Stimulated activated CD4-positive, alpha-beta T cell treated with anti-CD3 and anti-CD28 coated beads, Interleukin-4, amount 100 ng/mL, for 48 hours (primary cell): ENCODE results near the gene ANKAR.
"Not testable (repeated sequence)": the region's sequence is repeated elsewhere in the genome, so short reads cannot be mapped to it uniquely, and the experiment has no call there.

Experiments used
- DNase-seq, 2 donors: peaks; one replicate each; pipeline ENCODE4 v3.0.0-alpha.2; 2020; ENCODE audit warnings: low read depth in 2 of 2

The ANKAR gene

GRCh38 chr2:189658306-189659212, 15.9 kb upstream of the ANKAR start:
- DNase-seq: peak in 1 of 2 donors; percentile 21

GRCh38 chr2:189659734-189660133, 14.7 kb upstream of the ANKAR start:
- no peak for DNase-seq

GRCh38 chr2:189660803-189661147, 13.7 kb upstream of the ANKAR start:
- DNase-seq: no peak

- peak; percentile 95 to 97 for DNase-seq
Measured at GRCh38 chr2:189661148-189661956, 13.1 kb upstream of the ANKAR start, which contains the start of gene ASNSD1. TSS of gene ASNSD1 (plus strand) at chr2:189661459. CDS start at chr2:189666133, 4,674 bp downstream.

GRCh38 chr2:189661957-189662321, 12.5 kb upstream of the ANKAR start:
- DNase-seq: no peak

GRCh38 chr2:189662669-189663226, 11.7 kb upstream of the ANKAR start:
- no peak for DNase-seq

GRCh38 chr2:189663319-189663718, 11.2 kb upstream of the ANKAR start:
- not testable (repeated sequence) for DNase-seq

GRCh38 chr2:189669913-189670312, 4.6 kb upstream of the ANKAR start:
- no peak for DNase-seq

- no peak for DNase-seq
Measured at GRCh38 chr2:189673661-189674373, 653 bp upstream of the ANKAR start.

- no peak for DNase-seq
Measured at GRCh38 chr2:189676471-189676870, 2.0 kb downstream of the ANKAR start.

- DNase-seq: no peak
Measured at GRCh38 chr2:189679226-189679625, 4.8 kb downstream of the ANKAR start.

GRCh38 chr2:189681203-189681602, 6.7 kb downstream of the ANKAR start:
- DNase-seq: no peak

GRCh38 chr2:189681903-189682302, 7.4 kb downstream of the ANKAR start:
- DNase-seq: no peak

- no peak for DNase-seq
Measured at GRCh38 chr2:189683348-189683747, 8.9 kb downstream of the ANKAR start.

- DNase-seq: no peak
Measured at GRCh38 chr2:189684811-189685210, 10.3 kb downstream of the ANKAR start.

- DNase-seq: no peak
Measured at GRCh38 chr2:189685540-189686229, 11.2 kb downstream of the ANKAR start.

GRCh38 chr2:189687796-189688195, 13.3 kb downstream of the ANKAR start:
- not testable (repeated sequence) for DNase-seq

- no peak for DNase-seq
Measured at GRCh38 chr2:189696223-189696622, 21.8 kb downstream of the ANKAR start.

- no peak for DNase-seq
Measured at GRCh38 chr2:189698020-189698887, 23.8 kb downstream of the ANKAR start.

- DNase-seq: no peak
Measured at GRCh38 chr2:189700681-189701080, 26.2 kb downstream of the ANKAR start.
